OCI-LY3 (cell line): ENCODE measurements around the gene ASF1B.
A peak's percentile ranks its signal among the peaks of the same experiment; 100 is the strongest.

ENCODE experiments used
- H2AFZ ChIP-seq: fragments of 200-600, 300-600 bp; shearing (Covaris generic); 2 replicates; pipeline ENCODE4 v1.6.0; 2014; ENCODE audit warnings: antibody characterized with exemption, low read depth, low read length
- H3K27ac ChIP-seq: fragments of 200-600, 300-600 bp; sonication (generic); 2 replicates; pipeline ENCODE4 v1.5.1; 2014; ENCODE audit warnings: mild to moderate bottlenecking, low read length, moderate library complexity, mixed read lengths
- H3K27me3 ChIP-seq: fragments of 200-600, 300-600 bp; sonication (generic); 2 replicates; pipeline ENCODE4 v1.6.1; 2014; ENCODE audit warnings: low read depth, low read length, mixed read lengths
- H3K36me3 ChIP-seq: fragments of 200-600, 300-600 bp; sonication (generic); replicated peaks from 2 replicates; pipeline ENCODE3; 2014; ENCODE audit warnings: low read depth, low read length, mixed read lengths
- H3K4me1 ChIP-seq: fragments of 300-600, 200-600 bp; sonication (generic); 2 replicates; pipeline ENCODE4 v1.6.1; 2014; ENCODE audit warnings: low read length, mixed read lengths
- H3K4me2 ChIP-seq: fragments of 200-600, 300-600 bp; sonication (generic); 2 replicates; pipeline ENCODE4 v1.6.1; 2014; ENCODE audit warnings: low read length, mixed read lengths
- H3K4me3 ChIP-seq: fragments of 300-600, 200-600 bp; sonication (generic); 2 replicates; pipeline ENCODE4 v1.5.1; 2014; ENCODE audit warnings: antibody characterized with exemption, mild to moderate bottlenecking, low read length, moderate library complexity
- H3K79me2 ChIP-seq: fragments of 300-600, 200-600 bp; shearing (Covaris generic); 2 replicates; pipeline ENCODE4 v1.6.1; 2014; ENCODE audit warnings: mild to moderate bottlenecking, low read length, mixed read lengths
- H3K9ac ChIP-seq: fragments of 300-600, 200-600 bp; shearing (Covaris generic); 2 replicates; pipeline ENCODE4 v1.6.0; 2014; ENCODE audit warnings: mild to moderate bottlenecking, low read length, moderate library complexity
- H3K9me3 ChIP-seq: fragments of 200-600, 300-600 bp; shearing (Covaris generic); 2 replicates; pipeline ENCODE4 v1.6.1; 2014; ENCODE audit warnings: low read length, mixed read lengths; ENCODE audit not compliant: insufficient read depth
- H4K20me1 ChIP-seq: fragments of 200-600, 300-600 bp; sonication (generic); 2 replicates; pipeline ENCODE4 v1.6.1; 2016; ENCODE audit warnings: low read length, mixed read lengths; ENCODE audit not compliant: insufficient read depth
- CTCF ChIP-seq: fragments of 200-600, 300-600 bp; sonication (generic); IDR thresholded peaks from 2 replicates; pipeline ENCODE4 v1.5.1; 2014; ENCODE audit warnings: antibody characterized with exemption, low read length, low read depth
- EZH2phosphoT487 ChIP-seq: fragments of 200-600 bp; shearing (Covaris generic); IDR thresholded peaks from 2 replicates; pipeline ENCODE4 v1.6.1; 2018; ENCODE audit warnings: antibody characterized with exemption, mixed run types, low read depth

The ASF1B gene

GRCh38 chr19:14135355-14135754 lies 1.0 kb downstream of the ASF1B start:
- H3K4me2 ChIP-seq: peak overlapping the region; percentile 95
- no peak overlapping the region for H2AFZ ChIP-seq
- peak overlapping the region; percentile 49; the same call in 1 of the 2 replicates for H3K27ac ChIP-seq
- TF ChIP-seq EZH2phosphoT487 (no peak), CTCF (no peak)
- peaks cover 5% of the 10 kb centered on the region for H3K4me1 ChIP-seq
- peak overlapping the region; percentile 82 for H3K4me3 ChIP-seq
- H3K9me3 ChIP-seq: no peaks in the 10 kb centered on the region
- peaks cover 17% of the 10 kb centered on the region for H3K36me3 ChIP-seq
- H3K27me3 ChIP-seq: no peaks in the 10 kb centered on the region
- H4K20me1 ChIP-seq: no peaks in the 10 kb centered on the region
- H3K9ac ChIP-seq: peak overlapping the region; percentile 92
- peaks cover 35% of the 10 kb centered on the region for H3K79me2 ChIP-seq

- H3K36me3 ChIP-seq: peaks cover 34% of the 10 kb centered on the region
- no peak overlapping the region for H3K4me2 ChIP-seq
- H3K9me3 ChIP-seq: no peaks in the 10 kb centered on the region
- no peak overlapping the region for H2AFZ ChIP-seq
- H3K9ac ChIP-seq: no peak overlapping the region
- 0 out of 2 replicates have a peak, but pooled peaks cover 4% of the 10 kb centered on the region for H3K79me2 ChIP-seq
- no peak overlapping the region for H3K27ac ChIP-seq
- no peaks in the 10 kb centered on the region for H3K4me1 ChIP-seq
- no peak for TF ChIP-seq EZH2phosphoT487
- TF ChIP-seq CTCF: no peak
- no peaks in the 10 kb centered on the region for H3K27me3 ChIP-seq
- no peak overlapping the region for H3K4me3 ChIP-seq
- H4K20me1 ChIP-seq: no peaks in the 10 kb centered on the region; the same call in 1 of the 2 replicates
Observed at GRCh38 chr19:14127929-14128509, 8.4 kb downstream of the ASF1B start.

- Histone ChIP-seq H3K79me2 (no peaks in the 10 kb centered on the region), H3K27ac (no peak overlapping the region), H3K27me3 (no peaks in the 10 kb centered on the region), H4K20me1 (no peaks in the 10 kb centered on the region; the same call in 1 of the 2 replicates), H2AFZ (no peak overlapping the region), H3K4me2 (no peak overlapping the region), H3K4me3 (no peak overlapping the region), H3K9me3 (no peaks in the 10 kb centered on the region), H3K4me1 (no peaks in the 10 kb centered on the region), H3K9ac (no peak overlapping the region), H3K36me3 (peaks cover 35% of the 10 kb centered on the region)
- no peak for TF ChIP-seq CTCF
- TF ChIP-seq EZH2phosphoT487: no peak
Observed at GRCh38 chr19:14127176-14127575, 9.2 kb downstream of the ASF1B start.

- H4K20me1 ChIP-seq: no peaks in the 10 kb centered on the region; the same call in 1 of the 2 replicates
- peaks cover 29% of the 10 kb centered on the region for H3K36me3 ChIP-seq
- H3K9ac ChIP-seq: no peak overlapping the region
- H3K4me3 ChIP-seq: no peak overlapping the region
- no peak for TF ChIP-seq EZH2phosphoT487
- no peak for TF ChIP-seq CTCF
- H3K79me2 ChIP-seq: no peaks in the 10 kb centered on the region
- no peak overlapping the region for H2AFZ ChIP-seq
- H3K27me3 ChIP-seq: no peaks in the 10 kb centered on the region
- no peak overlapping the region for H3K27ac ChIP-seq
- no peak overlapping the region for H3K4me2 ChIP-seq
- H3K4me1 ChIP-seq: peaks cover 7% of the 10 kb centered on the region
- H3K9me3 ChIP-seq: no peaks in the 10 kb centered on the region
Observed at GRCh38 chr19:14122924-14123323, 13.5 kb downstream of the ASF1B start.
